Skeletal muscle satellite cell (primary cell): ENCODE measurements around the gene PARVB.
"Not testable (repeated sequence)": the region's sequence is repeated elsewhere in the genome, so short reads cannot be mapped to it uniquely, and the experiment has no call there.

Experiments
- H3K27me3 ChIP-seq: 2 replicates; pipeline ENCODE4 v1.7.0; 2013; ENCODE audit warnings: low read length; ENCODE audit not compliant: control insufficient read depth, insufficient read depth
- H3K36me3 ChIP-seq: 2 replicates; pipeline ENCODE4 v1.7.0; 2013; ENCODE audit warnings: mild to moderate bottlenecking, control low read depth, low read length; ENCODE audit not compliant: insufficient read depth
- H3K4me1 ChIP-seq: 2 replicates; pipeline ENCODE4 v1.7.0; 2013; ENCODE audit warnings: low read length; ENCODE audit not compliant: control insufficient read depth, insufficient read depth
- H3K4me2 ChIP-seq: 2 replicates; pipeline ENCODE4 v1.7.0; 2013; ENCODE audit warnings: mild to moderate bottlenecking, low read length
- H3K4me3 ChIP-seq: 2 replicates; pipeline ENCODE4 v1.7.0; 2013; ENCODE audit warnings: low read length
- H3K9ac ChIP-seq: 2 replicates; pipeline ENCODE4 v1.7.0; 2013; ENCODE audit warnings: mild to moderate bottlenecking, low read depth, low read length, moderate library complexity
- H3K9me3 ChIP-seq: replicated peaks from 2 replicates; pipeline ENCODE4 v1.7.0; 2013; ENCODE audit warnings: mild to moderate bottlenecking, control low read depth, low read length

The PARVB gene

GRCh38 chr22:44108076-44108475, 84.0 kb downstream of the PARVB start:
- no peaks in the 10 kb centered on the region for H3K9me3 ChIP-seq
- H3K4me2 ChIP-seq = no peak overlapping the region
- H3K27me3 ChIP-seq = no peaks in the 10 kb centered on the region
- H3K4me3 ChIP-seq = no peak overlapping the region
- H3K36me3 ChIP-seq = peaks cover 16% of the 10 kb centered on the region
- H3K9ac ChIP-seq = no peak overlapping the region
- H3K4me1 ChIP-seq = no peaks in the 10 kb centered on the region

- H3K27me3 ChIP-seq = no peaks in the 10 kb centered on the region
- H3K4me1 ChIP-seq = no peaks in the 10 kb centered on the region
- no peak overlapping the region for H3K9ac ChIP-seq
- H3K9me3 ChIP-seq = no peaks in the 10 kb centered on the region
- H3K36me3 ChIP-seq = peaks cover 11% of the 10 kb centered on the region
- no peak overlapping the region for H3K4me3 ChIP-seq
- H3K4me2 ChIP-seq = no peak overlapping the region
These were observed 84.8 kb downstream of the PARVB start for GRCh38 chr22:44108806-44109385.

GRCh38 chr22:44109416-44109815, 85.3 kb downstream of the PARVB start:
- H3K4me3 ChIP-seq = no peak overlapping the region
- no peak overlapping the region for H3K9ac ChIP-seq

DNA sequence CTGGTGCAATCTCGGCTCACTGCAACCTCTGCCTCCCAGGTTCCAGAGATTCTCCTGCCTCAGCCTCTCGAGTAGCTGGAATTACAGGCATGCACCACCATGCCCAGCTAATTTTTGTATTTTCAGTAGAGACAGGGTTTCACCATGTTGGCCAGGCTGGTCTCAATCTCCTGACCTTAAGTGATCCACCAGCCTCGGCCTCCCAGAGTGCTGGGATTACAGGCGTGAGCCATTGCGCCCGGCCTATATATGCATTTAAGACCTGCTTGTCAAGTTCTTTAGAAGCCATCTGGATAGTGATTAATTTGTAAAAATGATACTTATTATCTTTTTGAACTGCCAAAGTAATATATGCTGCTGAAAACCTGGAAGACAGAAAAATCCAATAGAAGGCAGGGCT, 86.6 kb downstream of the PARVB start:
- H3K4me3 ChIP-seq, H3K9ac ChIP-seq, H3K27me3 ChIP-seq, H3K9me3 ChIP-seq, H3K36me3 ChIP-seq, H3K4me1 ChIP-seq, H3K4me2 ChIP-seq: not testable (repeated sequence)

More at GRCh38 chr22:44109416-44109815, 85.3 kb downstream of the PARVB start:
- no peak overlapping the region for H3K4me2 ChIP-seq
- H3K36me3 ChIP-seq = peaks cover 6% of the 10 kb centered on the region
- H3K4me1 ChIP-seq = no peaks in the 10 kb centered on the region
- H3K27me3 ChIP-seq = no peaks in the 10 kb centered on the region
- no peaks in the 10 kb centered on the region for H3K9me3 ChIP-seq

DNA sequence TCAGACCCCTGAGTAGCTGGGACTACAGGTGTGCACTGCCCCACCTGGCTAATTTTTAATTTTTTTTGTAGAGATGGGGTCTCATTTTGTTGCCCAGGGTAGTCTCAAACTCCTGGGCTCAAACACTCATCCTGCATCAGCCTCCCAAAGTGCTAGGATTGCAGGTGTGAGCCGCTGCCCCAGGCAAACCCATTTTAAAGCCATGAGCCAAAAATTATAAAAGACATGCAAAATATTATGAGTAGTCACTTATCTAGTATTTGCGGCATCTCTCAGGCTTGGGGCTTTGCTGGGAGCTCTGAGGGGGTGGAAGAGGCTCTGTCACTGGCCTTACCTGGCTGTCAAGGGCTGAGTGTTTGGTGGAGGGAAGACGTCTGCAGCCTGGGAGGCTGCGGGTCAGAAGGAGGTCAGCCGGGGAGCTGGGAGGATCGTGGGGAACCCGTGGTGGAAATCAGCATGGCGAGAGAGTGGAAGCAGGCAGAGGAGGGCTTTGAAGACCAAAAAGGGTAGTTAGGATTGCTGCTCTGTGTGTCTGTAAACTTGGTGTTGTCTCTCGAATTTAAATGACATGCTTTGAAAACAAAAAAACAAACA, 87.6 kb downstream of the PARVB start:
- no peaks in the 10 kb centered on the region for H3K4me1 ChIP-seq
- H3K9me3 ChIP-seq = no peaks in the 10 kb centered on the region
- no peaks in the 10 kb centered on the region for H3K27me3 ChIP-seq
- no peaks in the 10 kb centered on the region for H3K36me3 ChIP-seq
- no peak overlapping the region for H3K4me2 ChIP-seq
- H3K9ac ChIP-seq = no peak overlapping the region
- no peak overlapping the region for H3K4me3 ChIP-seq

DNA sequence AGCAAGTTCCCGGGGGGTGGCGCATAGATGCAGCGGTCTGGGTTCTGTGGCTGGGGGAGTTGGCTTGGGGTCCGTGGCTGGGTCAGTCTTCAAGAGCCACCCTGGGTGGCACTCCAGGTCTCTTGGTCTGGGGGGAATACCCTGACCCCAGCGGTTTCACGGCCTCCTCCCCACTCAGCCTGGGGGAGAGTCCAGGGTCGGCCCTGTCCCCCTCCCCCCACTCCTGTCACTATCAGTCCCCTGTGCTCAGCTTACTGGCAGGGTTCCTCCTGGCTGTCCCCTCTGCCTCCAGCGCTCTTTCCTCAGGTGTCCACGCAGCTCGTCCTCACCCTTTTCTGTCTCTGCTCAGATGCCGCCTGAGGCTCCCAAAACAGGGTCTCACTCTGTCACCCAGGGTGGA, 88.1 kb downstream of the PARVB start:
- Histone ChIP-seq H3K4me3 (no peak overlapping the region), H3K4me2 (no peak overlapping the region), H3K4me1 (no peaks in the 10 kb centered on the region), H3K36me3 (no peaks in the 10 kb centered on the region), H3K9me3 (no peaks in the 10 kb centered on the region), H3K27me3 (no peaks in the 10 kb centered on the region), H3K9ac (no peak overlapping the region)

DNA sequence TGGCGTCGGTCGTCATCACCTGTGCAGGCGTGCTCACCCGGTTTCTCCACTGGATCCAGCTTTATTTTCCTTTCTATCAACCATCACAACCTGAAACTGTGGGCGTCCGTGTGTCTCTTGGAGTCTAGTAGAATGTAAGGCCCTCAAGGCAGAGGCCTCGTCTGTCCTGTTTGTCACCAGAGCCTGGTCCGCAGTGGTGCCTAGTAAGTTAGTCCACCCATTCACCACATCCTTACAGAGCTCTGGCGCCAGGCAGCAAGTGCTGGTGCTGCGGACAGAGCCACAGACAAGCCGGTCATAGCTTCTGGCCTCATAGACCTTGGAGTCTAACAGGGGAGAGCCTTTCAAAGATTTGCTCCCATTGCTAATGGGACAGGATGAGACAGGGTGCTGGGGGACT, 92.2 kb downstream of the PARVB start:
- H3K4me2 ChIP-seq = no peak overlapping the region
- H3K27me3 ChIP-seq = no peaks in the 10 kb centered on the region
- H3K9ac ChIP-seq = no peak overlapping the region
- no peaks in the 10 kb centered on the region for H3K9me3 ChIP-seq
- H3K4me1 ChIP-seq = no peaks in the 10 kb centered on the region
- peaks cover 14% of the 10 kb centered on the region for H3K36me3 ChIP-seq
- H3K4me3 ChIP-seq = no peak overlapping the region

DNA sequence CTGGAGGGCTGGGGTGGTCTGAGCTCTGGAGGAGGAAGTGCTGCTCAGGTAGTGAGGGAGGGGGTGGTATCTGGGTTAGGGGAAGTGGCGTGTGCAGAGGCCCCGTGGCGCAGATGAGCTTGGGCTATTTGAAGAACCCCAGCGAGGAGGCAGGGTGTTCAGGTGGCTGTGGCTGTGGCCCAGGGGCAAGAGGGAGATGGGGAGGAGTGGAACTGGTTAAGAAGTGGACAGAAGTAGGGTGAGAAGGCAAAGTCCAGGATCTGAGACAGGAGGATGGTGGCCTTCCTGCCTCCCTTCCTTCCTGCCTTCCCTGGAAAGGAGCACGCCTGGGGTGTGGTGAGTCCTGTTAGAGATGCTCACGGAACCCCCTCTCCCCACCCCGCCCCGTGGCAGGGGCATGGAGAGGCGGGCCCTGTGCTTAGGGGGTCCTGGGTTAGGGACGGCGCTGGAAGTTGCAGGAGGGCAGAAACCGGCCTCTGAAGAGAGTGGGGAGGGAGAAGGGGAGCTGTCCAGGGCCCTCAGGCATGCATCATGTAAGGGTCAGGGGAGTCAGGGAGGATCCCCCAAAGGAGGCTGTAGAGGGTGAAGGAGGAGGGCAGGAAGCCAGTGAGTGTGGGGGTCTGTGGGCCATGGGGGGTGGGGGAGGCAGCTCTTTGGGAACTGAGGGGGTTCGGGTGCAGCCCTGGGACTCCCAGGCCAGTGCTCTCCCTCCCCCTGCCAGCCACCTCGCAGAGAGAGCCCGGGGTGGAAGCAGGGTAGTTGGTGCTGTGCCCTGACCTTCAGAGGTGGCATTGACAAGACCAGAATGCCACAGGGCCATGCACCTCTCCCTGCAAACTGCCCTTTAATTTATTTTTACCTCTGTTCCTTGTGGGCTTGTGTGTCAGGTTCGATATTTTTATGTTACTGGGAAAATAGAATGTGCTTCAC, 92.9 kb downstream of the PARVB start:
- peaks cover 14% of the 10 kb centered on the region for H3K36me3 ChIP-seq

GRCh38 chr22:44117746-44118145, 93.6 kb downstream of the PARVB start:
- H3K9me3 ChIP-seq = no peaks in the 10 kb centered on the region
- no peak overlapping the region for H3K4me3 ChIP-seq
- H3K36me3 ChIP-seq = peaks cover 14% of the 10 kb centered on the region
- H3K4me1 ChIP-seq = no peaks in the 10 kb centered on the region
- H3K4me2 ChIP-seq = no peak overlapping the region
- no peak overlapping the region for H3K9ac ChIP-seq
- no peaks in the 10 kb centered on the region for H3K27me3 ChIP-seq

More for the DNA sequence above, 92.9 kb downstream of the PARVB start:
- Histone ChIP-seq H3K4me1 (no peaks in the 10 kb centered on the region), H3K4me3 (no peak overlapping the region), H3K4me2 (no peak overlapping the region), H3K9ac (no peak overlapping the region), H3K9me3 (no peaks in the 10 kb centered on the region), H3K27me3 (no peaks in the 10 kb centered on the region)

GRCh38 chr22:44118645-44119315, 94.7 kb downstream of the PARVB start:
- Histone ChIP-seq H3K27me3 (no peaks in the 10 kb centered on the region), H3K4me1 (no peaks in the 10 kb centered on the region), H3K4me3 (no peak overlapping the region), H3K9ac (no peak overlapping the region), H3K36me3 (peaks cover 14% of the 10 kb centered on the region), H3K4me2 (no peak overlapping the region), H3K9me3 (no peaks in the 10 kb centered on the region)

- no peak overlapping the region for H3K4me2 ChIP-seq
- H3K36me3 ChIP-seq = peaks cover 14% of the 10 kb centered on the region
- no peaks in the 10 kb centered on the region for H3K27me3 ChIP-seq
- no peak overlapping the region for H3K9ac ChIP-seq
- H3K4me1 ChIP-seq = no peaks in the 10 kb centered on the region
- no peaks in the 10 kb centered on the region for H3K9me3 ChIP-seq
- H3K4me3 ChIP-seq = no peak overlapping the region
These were observed 95.7 kb downstream of the PARVB start for GRCh38 chr22:44119669-44120313.
